Stomach smooth muscle (tissue), 2 donors: ENCODE results near the gene PTPRT.

Experiments
- H3K27ac ChIP-seq: one replicate; pipeline ENCODE4 v1.7.0; 2013; ENCODE audit warnings: mild to moderate bottlenecking, low read length, inconsistent platforms
- H3K27me3 ChIP-seq, 2 donors: one replicate each; pipeline ENCODE4 v1.7.0; 2013; ENCODE audit warnings: low read length in 2 of 2; ENCODE audit not compliant: insufficient read depth in 2 of 2, control insufficient read depth in 1 of 2
- H3K36me3 ChIP-seq, 2 donors: one replicate each; pipeline ENCODE4 v1.7.0; 2013; ENCODE audit warnings: low read length in 2 of 2; ENCODE audit not compliant: control insufficient read depth in 2 of 2, insufficient read depth in 2 of 2
- H3K4me1 ChIP-seq: one replicate; pipeline ENCODE4 v1.7.0; 2013; ENCODE audit warnings: low read length; ENCODE audit not compliant: control insufficient read depth, insufficient read depth
- H3K4me3 ChIP-seq, 2 donors: one replicate each; pipeline ENCODE4 v1.7.0; 2013; ENCODE audit warnings: low read length in 2 of 2
- H3K9ac ChIP-seq, 2 donors: one replicate each; pipeline ENCODE4 v1.7.0; 2013; ENCODE audit warnings: low read length in 2 of 2, mild to moderate bottlenecking in 1 of 2
- H3K9me3 ChIP-seq, 2 donors: one replicate each; pipeline ENCODE4 v1.7.0; 2013; ENCODE audit warnings: low read length in 2 of 2; ENCODE audit not compliant: control insufficient read depth in 2 of 2
- donor health status: healthy.
- donor health status: Pancreatic carcinoma.

PTPRT gene

GRCh38 chr20:42112161-42112560, 1077.5 kb downstream of the PTPRT start:
- Histone ChIP-seq H3K27ac (no peak overlapping the region), H3K9ac (no peak overlapping the region), H3K36me3 (no peaks in the 10 kb centered on the region), H3K27me3 (no peaks in the 10 kb centered on the region), H3K9me3 (no peaks in the 10 kb centered on the region), H3K4me1 (no peaks in the 10 kb centered on the region), H3K4me3 (no peak overlapping the region)

DNA sequence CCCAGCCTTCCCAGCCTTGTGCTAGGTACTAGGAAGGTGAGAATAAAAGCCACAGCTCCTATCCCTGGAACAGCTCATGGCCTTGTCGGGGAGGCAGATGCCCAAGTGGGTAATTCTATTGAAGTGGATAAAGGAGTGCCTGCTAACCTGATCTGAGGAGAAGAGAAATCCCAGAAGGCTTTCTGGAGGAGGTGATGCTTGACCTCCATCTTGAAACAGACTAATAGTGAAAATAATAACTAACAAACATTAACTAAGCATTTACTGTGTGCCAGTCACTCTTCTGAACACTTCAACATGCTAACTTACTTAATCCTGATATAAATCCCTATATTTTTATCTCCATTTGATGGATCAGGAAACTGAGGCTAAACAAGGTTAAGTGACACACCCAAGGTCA, 1078.4 kb downstream of the PTPRT start:
- no peak overlapping the region for H3K4me3 ChIP-seq
- no peaks in the 10 kb centered on the region for H3K9me3 ChIP-seq
- no peaks in the 10 kb centered on the region for H3K4me1 ChIP-seq
- H3K27ac ChIP-seq, result no peak overlapping the region
- no peak overlapping the region for H3K9ac ChIP-seq
- no peaks in the 10 kb centered on the region for H3K36me3 ChIP-seq
- no peaks in the 10 kb centered on the region for H3K27me3 ChIP-seq

GRCh38 chr20:42110301-42110700, 1079.4 kb downstream of the PTPRT start:
- H3K4me1 ChIP-seq, result no peaks in the 10 kb centered on the region
- H3K9ac ChIP-seq, result no peak overlapping the region
- no peak overlapping the region for H3K4me3 ChIP-seq
- no peaks in the 10 kb centered on the region for H3K27me3 ChIP-seq
- no peaks in the 10 kb centered on the region for H3K9me3 ChIP-seq
- H3K36me3 ChIP-seq, result no peaks in the 10 kb centered on the region
- no peak overlapping the region for H3K27ac ChIP-seq

GRCh38 chr20:42102000-42102399, 1087.7 kb downstream of the PTPRT start:
- Histone ChIP-seq H3K36me3 (no peaks in the 10 kb centered on the region), H3K9me3 (no peaks in the 10 kb centered on the region), H3K9ac (no peak overlapping the region), H3K4me1 (no peaks in the 10 kb centered on the region), H3K4me3 (no peak overlapping the region), H3K27me3 (no peaks in the 10 kb centered on the region), H3K27ac (no peak overlapping the region)

- H3K9ac ChIP-seq, result no peak overlapping the region
- no peak overlapping the region for H3K4me3 ChIP-seq
- no peaks in the 10 kb centered on the region for H3K27me3 ChIP-seq
- H3K27ac ChIP-seq, result no peak overlapping the region
- no peaks in the 10 kb centered on the region for H3K36me3 ChIP-seq
- no peaks in the 10 kb centered on the region for H3K9me3 ChIP-seq
- no peaks in the 10 kb centered on the region for H3K4me1 ChIP-seq
These were observed 1089.5 kb downstream of the PTPRT start for GRCh38 chr20:42100137-42100704.

DNA sequence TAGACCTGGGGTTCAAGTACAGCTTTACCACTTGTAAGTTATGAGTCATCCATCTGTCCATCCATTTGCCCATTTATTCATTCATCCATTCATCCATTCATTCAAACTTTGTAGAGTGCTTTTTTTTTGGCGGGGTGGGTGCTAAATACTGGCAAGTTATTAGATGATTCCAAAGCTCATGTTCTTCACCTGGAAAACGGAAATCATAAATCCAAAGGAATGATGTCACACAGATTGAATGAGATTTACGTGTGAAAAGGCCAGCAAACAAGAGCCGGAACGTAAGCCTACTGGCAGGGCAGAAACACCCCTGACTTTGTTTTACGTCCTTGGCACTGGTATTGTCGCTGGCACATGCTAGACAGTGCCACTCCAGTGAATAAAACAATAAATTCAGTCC, 1090.6 kb downstream of the PTPRT start:
- no peaks in the 10 kb centered on the region for H3K4me1 ChIP-seq
- H3K4me3 ChIP-seq, result no peak overlapping the region
- H3K36me3 ChIP-seq, result no peaks in the 10 kb centered on the region
- no peaks in the 10 kb centered on the region for H3K9me3 ChIP-seq
- no peak overlapping the region for H3K27ac ChIP-seq
- no peaks in the 10 kb centered on the region for H3K27me3 ChIP-seq
- H3K9ac ChIP-seq, result no peak overlapping the region

GRCh38 chr20:42098418-42098817, 1091.3 kb downstream of the PTPRT start:
- no peak overlapping the region for H3K27ac ChIP-seq

DNA sequence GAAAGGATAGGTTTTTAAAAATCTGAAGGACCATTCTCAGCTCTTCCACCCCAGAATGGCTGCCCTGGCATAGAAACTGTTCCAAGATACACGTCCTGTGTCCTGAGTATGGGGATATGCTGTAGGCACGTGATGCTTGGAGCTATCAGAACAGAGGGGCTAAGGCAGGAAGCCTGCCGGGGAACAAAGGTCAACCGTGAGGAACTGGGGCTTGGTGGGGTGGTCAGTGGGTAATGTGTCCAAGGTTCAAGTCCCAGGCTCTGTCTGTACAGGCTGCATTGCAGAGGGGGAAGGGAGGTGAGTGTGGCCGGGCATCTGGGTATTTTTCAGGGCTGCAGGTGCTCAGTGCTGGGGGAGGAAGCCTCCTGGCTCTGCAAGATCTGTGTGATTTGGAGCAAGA, 1092.0 kb downstream of the PTPRT start:
- Histone ChIP-seq H3K9me3 (no peaks in the 10 kb centered on the region), H3K27ac (no peak overlapping the region), H3K27me3 (no peaks in the 10 kb centered on the region), H3K9ac (no peak overlapping the region), H3K4me1 (no peaks in the 10 kb centered on the region), H3K4me3 (no peak overlapping the region), H3K36me3 (no peaks in the 10 kb centered on the region)

More at GRCh38 chr20:42098418-42098817, 1091.3 kb downstream of the PTPRT start:
- H3K27me3 ChIP-seq, result no peaks in the 10 kb centered on the region
- no peaks in the 10 kb centered on the region for H3K36me3 ChIP-seq
- H3K9me3 ChIP-seq, result no peaks in the 10 kb centered on the region
- no peak overlapping the region for H3K4me3 ChIP-seq
- H3K4me1 ChIP-seq, result no peaks in the 10 kb centered on the region
- H3K9ac ChIP-seq, result no peak overlapping the region

DNA sequence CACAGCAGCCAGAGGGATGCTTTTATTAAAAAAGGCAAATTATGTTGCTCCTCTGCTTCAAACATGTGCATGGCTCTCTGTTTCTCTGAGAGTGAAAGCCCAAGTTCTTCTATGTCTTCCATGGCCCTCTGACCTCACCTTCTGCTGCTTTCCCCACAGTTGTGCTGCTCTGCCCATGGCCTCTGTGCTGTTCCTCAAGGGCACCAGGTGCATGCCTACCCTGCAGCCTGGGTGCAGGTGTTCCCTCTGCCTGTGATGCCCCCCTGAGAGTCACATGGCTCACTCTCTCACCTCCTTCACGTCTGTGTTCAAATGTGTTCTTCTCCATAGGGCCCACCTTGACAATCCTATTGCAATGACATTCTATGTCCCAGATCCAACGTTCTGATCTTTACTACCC, 1094.5 kb downstream of the PTPRT start:
- Histone ChIP-seq H3K27me3 (no peaks in the 10 kb centered on the region), H3K4me1 (no peaks in the 10 kb centered on the region), H3K9me3 (no peaks in the 10 kb centered on the region), H3K4me3 (no peak overlapping the region), H3K36me3 (no peaks in the 10 kb centered on the region), H3K27ac (no peak overlapping the region), H3K9ac (no peak overlapping the region)

- no peaks in the 10 kb centered on the region for H3K4me1 ChIP-seq
- H3K27ac ChIP-seq, result no peak overlapping the region
- no peaks in the 10 kb centered on the region for H3K36me3 ChIP-seq
- H3K9ac ChIP-seq, result no peak overlapping the region
- H3K27me3 ChIP-seq, result no peaks in the 10 kb centered on the region
- H3K4me3 ChIP-seq, result no peak overlapping the region
- no peaks in the 10 kb centered on the region for H3K9me3 ChIP-seq
These were observed 1095.9 kb downstream of the PTPRT start for GRCh38 chr20:42093542-42094440.

DNA sequence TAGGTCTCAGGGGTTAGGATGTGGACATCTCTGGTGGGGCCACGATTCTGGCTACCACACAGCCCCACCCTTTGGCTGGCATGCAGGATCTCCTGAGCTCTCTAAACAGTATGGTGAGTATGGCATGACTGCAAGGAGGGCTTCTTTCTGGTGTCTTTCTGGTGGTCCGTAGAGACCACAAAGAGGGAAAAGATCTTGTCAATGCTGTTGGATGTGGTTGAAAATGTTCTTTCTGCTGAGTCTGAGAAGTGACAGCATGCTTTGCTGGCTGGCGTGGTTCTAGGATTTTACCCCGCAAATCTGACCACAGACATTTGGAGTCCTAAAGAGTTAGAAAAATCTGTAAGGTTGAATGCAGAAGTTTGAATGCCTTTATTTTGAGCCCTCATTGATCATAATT, 1096.7 kb downstream of the PTPRT start:
- no peaks in the 10 kb centered on the region for H3K9me3 ChIP-seq
- no peaks in the 10 kb centered on the region for H3K4me1 ChIP-seq
- no peaks in the 10 kb centered on the region for H3K36me3 ChIP-seq
- no peak overlapping the region for H3K4me3 ChIP-seq
- no peak overlapping the region for H3K27ac ChIP-seq
- no peak overlapping the region for H3K9ac ChIP-seq
- H3K27me3 ChIP-seq, result no peaks in the 10 kb centered on the region
